Type B pancreatic cell (in vitro differentiated cells): ENCODE measurements around the gene MAS1. TPM values are rescaled to one million over a fixed set of nuclear protein-coding genes. Genes with fewer than 3 reads are reported as not detected.

Experiments used
- DNase-seq: peaks from one replicate; pipeline ENCODE4 v3.0.0; 2021; ENCODE audit warnings: mixed read lengths; ENCODE audit not compliant: unreplicated experiment; ENCODE audit errors: extremely low spot score
- H3K27ac Mint-ChIP-seq: 2 replicates; pipeline ENCODE4 v1.8.0; 2021; ENCODE audit warnings: mild to moderate bottlenecking, mixed read lengths
- H3K27me3 Mint-ChIP-seq: 2 replicates; pipeline ENCODE4 v1.8.0; 2021; ENCODE audit warnings: mixed read lengths
- H3K36me3 Mint-ChIP-seq: 2 replicates; pipeline ENCODE4 v1.8.0; 2021; ENCODE audit warnings: mixed read lengths
- H3K4me1 Mint-ChIP-seq: one replicate; pipeline ENCODE4 v1.8.0; 2021; ENCODE audit warnings: mixed read lengths; ENCODE audit not compliant: unreplicated experiment
- H3K4me3 Mint-ChIP-seq: 2 replicates; pipeline ENCODE4 v1.8.0; 2021; ENCODE audit warnings: mild to moderate bottlenecking, mixed read lengths
- H3K9me3 Mint-ChIP-seq: 2 replicates; pipeline ENCODE4 v1.8.0; 2021; ENCODE audit warnings: mixed read lengths
- CTCF ChIP-seq: fragments of 200-600 bp; sonication (generic); conservative IDR thresholded peaks from 2 replicates; pipeline ENCODE4 v1.5.0; 2021; ENCODE audit warnings: antibody characterized with exemption, mild to moderate bottlenecking
- total RNA-seq: library from RNA; stranded (reverse); gene quantifications from 2 replicates; pipeline ENCODE4 v1.2.1, GENCODE V29; 2021; ENCODE audit warnings: low replicate concordance

The MAS1 gene
- total RNA-seq, 1 donor from 2014 or later = not detected

DNA sequence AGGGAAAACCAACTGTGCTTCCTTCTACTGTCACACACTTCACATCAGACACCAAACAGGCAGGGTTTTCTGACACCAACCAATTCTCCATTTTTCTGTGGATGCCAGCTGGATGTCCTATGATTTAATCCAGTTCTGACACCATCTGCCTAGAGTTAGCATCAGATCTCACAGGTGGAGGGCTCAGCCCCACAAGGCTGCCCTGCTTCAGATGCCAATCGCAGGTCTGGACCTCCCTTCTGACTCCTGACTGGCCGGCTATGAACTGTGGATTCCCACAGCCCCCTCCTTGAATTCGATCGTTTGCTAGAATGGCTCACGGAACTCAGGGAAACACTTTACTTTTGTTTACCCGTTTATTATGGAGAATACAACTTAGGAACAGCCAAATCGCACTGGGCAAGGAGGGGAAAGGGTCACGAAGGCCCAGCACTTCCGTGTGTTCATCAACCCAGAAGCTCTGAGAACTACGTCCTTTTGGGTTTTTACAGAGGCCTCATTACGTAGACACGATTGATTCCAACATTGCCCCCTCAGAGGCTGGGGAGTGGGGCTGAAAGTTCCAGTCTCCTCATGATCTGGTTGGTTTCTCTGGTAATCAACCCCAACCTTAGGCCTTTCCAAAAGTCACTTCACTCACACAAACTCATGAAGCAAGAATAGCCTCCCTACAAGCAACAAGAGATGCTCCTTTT, 25.4 kb upstream of the MAS1 start:
- Mint-ChIP-seq H3K27me3 (peaks cover 7% of the 10 kb centered on the region), H3K27ac (no peak overlapping the region), H3K36me3 (no peaks in the 10 kb centered on the region), H3K9me3 (no peaks in the 10 kb centered on the region), H3K4me1 (no peaks in the 10 kb centered on the region), H3K4me3 (no peak overlapping the region)
- no peak for TF ChIP-seq CTCF
- DNase-seq = no peak

- peaks cover 7% of the 10 kb centered on the region for H3K27me3 Mint-ChIP-seq
- no peaks in the 10 kb centered on the region for H3K36me3 Mint-ChIP-seq
- no peak for TF ChIP-seq CTCF
- H3K27ac Mint-ChIP-seq = no peak overlapping the region
- H3K4me1 Mint-ChIP-seq = no peaks in the 10 kb centered on the region
- no peak overlapping the region for H3K4me3 Mint-ChIP-seq
- no peaks in the 10 kb centered on the region for H3K9me3 Mint-ChIP-seq
- no peak for DNase-seq
Measured at GRCh38 chr6:159866286-159867247, 24.2 kb upstream of the MAS1 start.

GRCh38 chr6:159871241-159871640, 19.5 kb upstream of the MAS1 start:
- Mint-ChIP-seq H3K27me3 (no peaks in the 10 kb centered on the region), H3K27ac (no peak overlapping the region), H3K36me3 (no peaks in the 10 kb centered on the region), H3K9me3 (no peaks in the 10 kb centered on the region), H3K4me1 (peaks cover 6% of the 10 kb centered on the region), H3K4me3 (no peak overlapping the region)
- TF ChIP-seq CTCF = no peak
- no peak for DNase-seq

- Mint-ChIP-seq H3K36me3 (no peaks in the 10 kb centered on the region), H3K27ac (no peak overlapping the region), H3K4me3 (no peak overlapping the region), H3K9me3 (no peaks in the 10 kb centered on the region), H3K4me1 (peaks cover 6% of the 10 kb centered on the region), H3K27me3 (no peaks in the 10 kb centered on the region)
- DNase-seq = no peak
- TF ChIP-seq CTCF = no peak
Measured at GRCh38 chr6:159871906-159872305, 18.9 kb upstream of the MAS1 start.

- no peak overlapping the region for H3K27ac Mint-ChIP-seq
- H3K4me1 Mint-ChIP-seq = peaks cover 6% of the 10 kb centered on the region
- no peaks in the 10 kb centered on the region for H3K36me3 Mint-ChIP-seq
- H3K4me3 Mint-ChIP-seq = no peak overlapping the region
- no peak for TF ChIP-seq CTCF
- no peaks in the 10 kb centered on the region for H3K9me3 Mint-ChIP-seq
- H3K27me3 Mint-ChIP-seq = no peaks in the 10 kb centered on the region
- DNase-seq = no peak
Measured at GRCh38 chr6:159874435-159874834, 16.4 kb upstream of the MAS1 start.
